Smooth muscle cell (in vitro differentiated cells): ENCODE measurements around the gene SYNE1. TPM values are rescaled to one million over a fixed set of nuclear protein-coding genes. Genes with fewer than 3 reads are reported as not detected.

ENCODE experiments used
- DNase-seq: peaks from one replicate; lab custom pipeline; 2025; ENCODE audit not compliant: unreplicated experiment; lab: John Stamatoyannopoulos, UW
- H2AFZ ChIP-seq: fragments of 200-600 bp; sonication (generic); 2 replicates; pipeline ENCODE4 v1.6.0; 2016; ENCODE audit warnings: antibody characterized with exemption, low read depth, mild to moderate bottlenecking
- H3F3A ChIP-seq: fragments of 200-600 bp; sonication (generic); 2 replicates; pipeline ENCODE4 v1.6.0; 2017; ENCODE audit warnings: antibody characterized with exemption, low read depth
- H3K27ac ChIP-seq: fragments of 200-600 bp; sonication (generic); 2 replicates; pipeline ENCODE4 v1.5.1; 2016; ENCODE audit warnings: low read depth, mild to moderate bottlenecking
- H3K27me3 ChIP-seq: fragments of 200-600 bp; sonication (generic); 2 replicates; pipeline ENCODE4 v1.6.1; 2016; ENCODE audit warnings: low read depth, mild to moderate bottlenecking
- H3K36me3 ChIP-seq: fragments of 200-600 bp; sonication (generic); 2 replicates; pipeline ENCODE4 v1.5.1; 2016; ENCODE audit warnings: low read depth
- H3K4me1 ChIP-seq: fragments of 200-600 bp; sonication (generic); 2 replicates; pipeline ENCODE4 v1.5.1; 2016; ENCODE audit warnings: low read depth
- H3K4me2 ChIP-seq: fragments of 200-600 bp; sonication (generic); 2 replicates; pipeline ENCODE4 v1.6.0; 2016; ENCODE audit warnings: mild to moderate bottlenecking
- H3K4me3 ChIP-seq: fragments of 200-600 bp; sonication (generic); 2 replicates; pipeline ENCODE4 v1.5.1; 2016; ENCODE audit warnings: mild to moderate bottlenecking
- H3K79me2 ChIP-seq: fragments of 200-600 bp; sonication (generic); 2 replicates; pipeline ENCODE4 v1.6.0; 2016; ENCODE audit warnings: low read depth, mild to moderate bottlenecking
- H3K9ac ChIP-seq: fragments of 200-600 bp; sonication (generic); 2 replicates; pipeline ENCODE4 v1.6.0; 2016; ENCODE audit warnings: low read depth
- H3K9me3 ChIP-seq: fragments of 200-600 bp; sonication (generic); replicated peaks from 2 replicates; pipeline ENCODE4 v1.5.1; 2016; ENCODE audit warnings: low read depth
- H4K20me1 ChIP-seq: fragments of 200-600 bp; sonication (generic); 2 replicates; pipeline ENCODE4 v1.6.0; 2016; ENCODE audit warnings: low read depth
- CTCF ChIP-seq: fragments of 200-600 bp; sonication (generic); IDR thresholded peaks from 2 replicates; pipeline ENCODE4 v1.5.1; 2017; ENCODE audit warnings: borderline replicate concordance, mild to moderate bottlenecking, antibody characterized with exemption; ENCODE audit not compliant: insufficient read depth, poor library complexity, severe bottlenecking
- WGBS: methylation state at CpG from one replicate; pipeline ENCODE4 v1.1.7; 2016; ENCODE audit warnings: low lambda C conversion rate; 5-methylcytosine and 5-hydroxymethylcytosine counted together
- polyA plus RNA-seq: library from polyadenylated mRNA; unstranded; fragments of >200 nt; fragmentation: Nextera tagmentation; extraction: Ambion mirVana; gene quantifications from 2 replicates; pipeline ENCODE4 v1.2.1, GENCODE V29; 2016
- total RNA-seq: library from RNA; depleted of rRNA; stranded (reverse); fragments of >200 nt; gene quantifications from 2 replicates; pipeline ENCODE4 v1.2.3, GENCODE V29; 2014

SYNE1 gene
- total and polyA plus RNA-seq, 2 experiments from 2014 or later: 18.2 to 56.2 TPM

GRCh38 chr6:152236370-152237097 lies 400.6 kb downstream of the SYNE1 start:
- Histone ChIP-seq H3K36me3 (peaks cover 21% of the 10 kb centered on the region), H3K27me3 (no peaks in the 10 kb centered on the region), H3K4me3 (no peak overlapping the region), H3K79me2 (no peaks in the 10 kb centered on the region), H3K4me2 (no peak overlapping the region), H3K4me1 (peaks cover 3% of the 10 kb centered on the region), H4K20me1 (no peaks in the 10 kb centered on the region), H3F3A (peaks cover 9% of the 10 kb centered on the region), H3K27ac (no peak overlapping the region), H3K9ac (no peak overlapping the region), H3K9me3 (no peaks in the 10 kb centered on the region), H2AFZ (no peak overlapping the region)
- 82% methylated on average over 8 of the region's 8 CpGs for WGBS
- TF ChIP-seq CTCF: no peak
- DNase-seq: no peak

- no peak for TF ChIP-seq CTCF
- Histone ChIP-seq H4K20me1 (no peaks in the 10 kb centered on the region), H3K27ac (peak overlapping the region; percentile 92), H2AFZ (no peak overlapping the region), H3K27me3 (no peaks in the 10 kb centered on the region), H3F3A (peaks cover 9% of the 10 kb centered on the region), H3K4me2 (no peak overlapping the region), H3K9me3 (no peaks in the 10 kb centered on the region), H3K9ac (peak overlapping the region; percentile 63), H3K36me3 (peaks cover 21% of the 10 kb centered on the region), H3K4me3 (no peak overlapping the region), H3K4me1 (peaks cover 5% of the 10 kb centered on the region), H3K79me2 (no peaks in the 10 kb centered on the region)
- WGBS: 95% methylated on average over 17 of the region's 17 CpGs
- no peak for DNase-seq
Measured at GRCh38 chr6:152233547-152234320, 403.4 kb downstream of the SYNE1 start.

- WGBS: 14% methylated on average over 5 of the region's 5 CpGs
Measured at GRCh38 chr6:152232501-152233151, 404.5 kb downstream of the SYNE1 start.

More at GRCh38 chr6:152232501-152233151, 404.5 kb downstream of the SYNE1 start:
- no peaks in the 10 kb centered on the region for H3K79me2 ChIP-seq
- H3K36me3 ChIP-seq: peaks cover 21% of the 10 kb centered on the region
- TF ChIP-seq CTCF: peak; percentile 9
- no peak overlapping the region for H2AFZ ChIP-seq
- peaks cover 9% of the 10 kb centered on the region for H3F3A ChIP-seq
- no peaks in the 10 kb centered on the region for H4K20me1 ChIP-seq
- peaks cover 5% of the 10 kb centered on the region for H3K4me1 ChIP-seq
- H3K27ac ChIP-seq: peak overlapping the region; percentile 92
- DNase-seq: no peak
- H3K4me3 ChIP-seq: no peak overlapping the region
- no peaks in the 10 kb centered on the region for H3K27me3 ChIP-seq
- peak overlapping the region; percentile 63 for H3K9ac ChIP-seq
- H3K9me3 ChIP-seq: no peaks in the 10 kb centered on the region
- peak overlapping the region; percentile 56 for H3K4me2 ChIP-seq
